ENCODE results near the gene HTR3C. TPM values are rescaled to one million over a fixed set of nuclear protein-coding genes. Genes with fewer than 3 reads are reported as not detected.

The HTR3C gene
- total RNA-seq, 1 donor from 2014 or later = not detected

DNA sequence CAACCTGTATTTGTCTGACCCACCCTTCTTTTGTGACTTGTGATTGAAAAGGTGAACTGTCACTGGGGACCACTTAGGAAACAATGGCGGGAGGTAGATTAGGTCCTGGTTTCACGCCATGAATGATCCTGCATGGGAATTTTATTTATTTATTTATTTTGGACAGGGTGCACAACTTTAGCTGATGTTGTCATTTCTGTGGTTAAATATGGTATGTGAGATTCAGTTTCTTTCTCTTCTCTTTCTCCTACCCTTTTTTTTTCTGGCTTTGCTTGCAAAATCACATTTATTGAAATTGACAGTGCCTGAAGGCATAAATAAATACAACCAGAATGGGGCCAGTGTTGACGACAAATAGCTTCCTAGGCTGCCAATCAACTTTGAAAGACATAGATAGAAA lies 26.0 kb downstream of the HTR3C start:
- no peak overlapping the region for H3K27ac Mint-ChIP-seq
- no peaks in the 10 kb centered on the region for H3K9me3 Mint-ChIP-seq
- no peaks in the 10 kb centered on the region for H3K4me1 Mint-ChIP-seq (ENCODE audit: low read depth)
- H3K36me3 Mint-ChIP-seq (ENCODE audit: low read depth) = no peaks in the 10 kb centered on the region
- H3K4me3 Mint-ChIP-seq = no peak overlapping the region
- intact Hi-C loops (cut with micrococcal nuclease) = no loop called here
- peaks cover 1% of the 10 kb centered on the region for H3K27me3 Mint-ChIP-seq (ENCODE audit: insufficient read depth)
- DNase-seq (ENCODE audit: low spot score) = no peak

DNA sequence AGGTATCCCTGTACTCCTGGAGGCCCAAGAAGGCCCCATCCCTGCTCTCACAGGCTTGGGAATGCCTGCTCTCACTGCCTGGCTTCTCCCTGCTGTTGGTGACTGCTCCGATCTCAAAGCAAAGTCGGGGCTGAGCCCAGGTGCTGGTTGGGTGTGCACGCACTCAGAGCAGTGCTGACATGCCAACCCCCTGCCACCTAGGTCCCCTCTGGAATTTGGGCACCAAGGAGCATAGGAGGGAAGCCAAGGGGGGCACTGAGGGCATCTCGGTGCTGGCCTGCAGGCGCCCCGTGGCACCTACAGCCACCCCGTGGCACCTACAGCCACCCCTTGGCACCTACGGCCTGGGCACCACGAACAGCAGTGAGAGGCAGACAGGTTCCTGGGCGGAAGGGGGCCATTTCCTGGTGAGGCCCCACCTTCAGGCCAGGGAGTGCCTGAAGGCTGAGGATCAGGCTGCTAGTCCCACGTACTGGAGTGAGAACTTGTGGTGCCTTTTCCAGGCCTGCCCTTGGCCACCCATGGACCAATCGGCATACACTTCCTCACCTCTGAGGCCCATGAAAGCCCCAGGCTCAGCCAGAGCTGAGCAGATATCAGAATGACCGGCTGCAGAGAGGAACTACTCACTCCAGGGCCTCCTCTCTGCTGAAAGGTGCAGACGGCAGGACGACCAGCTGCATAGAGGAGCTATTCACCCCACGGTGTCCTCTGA lies 28.4 kb downstream of the HTR3C start:
- peaks cover 3% of the 10 kb centered on the region for H3K36me3 Mint-ChIP-seq (ENCODE audit: low read depth)
- H3K9me3 Mint-ChIP-seq = peaks cover 19% of the 10 kb centered on the region
- no peak overlapping the region for H3K4me3 Mint-ChIP-seq
- H3K27ac Mint-ChIP-seq = no peak overlapping the region
- H3K27me3 Mint-ChIP-seq (ENCODE audit: insufficient read depth) = no peaks in the 10 kb centered on the region
- H3K4me1 Mint-ChIP-seq (ENCODE audit: low read depth) = peaks cover 8% of the 10 kb centered on the region
- no peak for DNase-seq (ENCODE audit: low spot score)
- intact Hi-C loops (cut with micrococcal nuclease) = no loop called here

DNA sequence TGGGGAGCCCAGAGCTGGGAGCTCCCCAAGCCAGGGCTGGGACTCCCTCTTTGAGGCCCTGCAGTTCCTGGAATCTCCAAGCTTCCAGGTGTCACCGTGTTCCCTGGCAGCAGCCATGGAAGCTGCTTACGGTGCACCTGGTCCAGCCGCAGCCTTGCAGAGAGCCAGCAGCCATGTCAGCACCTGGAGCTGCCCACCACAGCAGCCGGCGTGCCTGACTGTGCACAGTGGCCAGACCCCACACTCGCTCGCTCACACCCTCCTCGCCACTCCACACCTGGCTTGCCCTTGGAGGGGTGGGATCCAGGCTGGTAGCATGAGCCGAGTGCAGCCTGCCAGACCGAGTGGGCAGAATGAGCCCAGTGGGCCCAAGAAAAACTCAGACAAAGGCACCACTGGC lies 29.2 kb downstream of the HTR3C start:
- peaks cover 8% of the 10 kb centered on the region for H3K4me1 Mint-ChIP-seq (ENCODE audit: low read depth)
- H3K9me3 Mint-ChIP-seq = peaks cover 19% of the 10 kb centered on the region
- H3K36me3 Mint-ChIP-seq (ENCODE audit: low read depth) = peaks cover 3% of the 10 kb centered on the region
- intact Hi-C loops (cut with micrococcal nuclease) = no loop called here
- H3K27ac Mint-ChIP-seq = no peak overlapping the region
- H3K27me3 Mint-ChIP-seq (ENCODE audit: insufficient read depth) = no peaks in the 10 kb centered on the region
- no peak overlapping the region for H3K4me3 Mint-ChIP-seq
- no peak for DNase-seq (ENCODE audit: low spot score)

DNA sequence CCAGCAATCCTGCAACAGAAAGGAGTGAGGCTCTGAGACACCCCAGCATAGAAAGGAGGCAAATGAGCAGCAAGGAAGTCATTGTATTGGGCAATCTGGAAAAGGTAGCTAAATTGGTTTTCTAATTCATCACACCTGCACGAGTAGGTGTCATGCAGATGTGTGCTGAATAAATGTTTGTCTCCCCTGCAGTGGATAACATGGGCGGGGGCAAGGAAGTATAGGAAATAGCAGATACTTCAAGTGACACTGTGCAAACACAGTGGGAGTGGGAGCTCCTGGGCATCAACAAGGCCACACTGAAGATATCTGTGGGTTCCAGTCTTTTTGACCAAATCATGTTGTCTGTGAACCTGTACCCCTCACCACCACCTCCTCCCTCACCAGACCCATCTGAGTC lies 29.6 kb downstream of the HTR3C start:
- no peak overlapping the region for H3K27ac Mint-ChIP-seq
- H3K4me3 Mint-ChIP-seq = no peak overlapping the region
- H3K4me1 Mint-ChIP-seq (ENCODE audit: low read depth) = peaks cover 8% of the 10 kb centered on the region
- no peaks in the 10 kb centered on the region for H3K27me3 Mint-ChIP-seq (ENCODE audit: insufficient read depth)
- DNase-seq (ENCODE audit: low spot score) = no peak
- H3K36me3 Mint-ChIP-seq (ENCODE audit: low read depth) = peaks cover 3% of the 10 kb centered on the region
- intact Hi-C loops (cut with micrococcal nuclease) = no loop called here
- H3K9me3 Mint-ChIP-seq = peaks cover 19% of the 10 kb centered on the region

DNA sequence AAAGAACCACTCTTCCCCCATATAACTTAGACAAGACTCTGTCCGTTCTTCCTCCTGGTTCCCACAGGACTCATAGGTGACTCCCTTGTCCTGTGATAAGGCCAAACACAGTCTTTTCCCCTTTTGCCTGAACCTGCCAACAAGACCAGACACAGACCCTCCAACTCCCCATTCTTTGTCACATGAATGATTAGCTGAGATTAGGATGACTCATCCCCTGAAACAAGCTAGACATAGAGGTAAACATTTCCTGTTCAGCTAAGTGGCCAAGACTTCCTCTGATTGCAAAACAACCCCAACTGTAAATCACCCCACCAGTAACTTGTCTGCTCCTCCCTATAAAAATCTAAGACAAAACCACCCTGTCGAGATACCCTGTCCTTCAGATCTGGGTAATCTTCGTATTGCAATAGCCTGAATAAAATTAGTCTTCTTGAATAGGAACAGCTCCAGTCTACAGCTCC lies 32.6 kb downstream of the HTR3C start:
- H3K27ac Mint-ChIP-seq = no peak overlapping the region
- H3K27me3 Mint-ChIP-seq (ENCODE audit: insufficient read depth) = no peaks in the 10 kb centered on the region
- intact Hi-C loops (cut with micrococcal nuclease) = no loop called here
- H3K4me3 Mint-ChIP-seq = no peak overlapping the region
- H3K36me3 Mint-ChIP-seq (ENCODE audit: low read depth) = peaks cover 3% of the 10 kb centered on the region
- H3K4me1 Mint-ChIP-seq (ENCODE audit: low read depth) = peaks cover 8% of the 10 kb centered on the region
- DNase-seq (ENCODE audit: low spot score) = no peak
- H3K9me3 Mint-ChIP-seq = peaks cover 19% of the 10 kb centered on the region

DNA sequence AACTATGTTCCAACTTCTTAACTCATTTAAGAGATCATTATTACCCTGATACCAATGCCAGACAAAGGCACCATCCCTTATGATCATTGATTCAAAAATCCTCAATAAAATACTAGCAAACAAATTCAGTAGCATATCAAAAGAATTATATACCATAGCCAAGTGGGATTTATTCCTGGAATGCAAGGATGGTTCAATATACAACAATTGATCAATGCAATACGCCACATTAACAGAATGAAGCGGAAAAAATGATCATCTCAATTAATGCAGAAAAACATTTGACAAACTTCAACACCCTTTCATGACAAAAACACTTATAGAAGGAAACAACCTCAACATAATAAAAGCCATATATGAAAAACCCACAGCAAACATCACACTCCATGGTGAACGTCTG lies 39.4 kb downstream of the HTR3C start:
- Mint-ChIP-seq H3K36me3 (ENCODE audit: low read depth) (no peaks in the 10 kb centered on the region), H3K4me3 (no peak overlapping the region), H3K9me3 (peaks cover 18% of the 10 kb centered on the region), H3K27me3 (ENCODE audit: insufficient read depth) (peaks cover 9% of the 10 kb centered on the region), H3K4me1 (ENCODE audit: low read depth) (no peaks in the 10 kb centered on the region), H3K27ac (no peak overlapping the region)
- intact Hi-C loops (cut with micrococcal nuclease) = no loop called here
- DNase-seq (ENCODE audit: low spot score) = no peak

DNA sequence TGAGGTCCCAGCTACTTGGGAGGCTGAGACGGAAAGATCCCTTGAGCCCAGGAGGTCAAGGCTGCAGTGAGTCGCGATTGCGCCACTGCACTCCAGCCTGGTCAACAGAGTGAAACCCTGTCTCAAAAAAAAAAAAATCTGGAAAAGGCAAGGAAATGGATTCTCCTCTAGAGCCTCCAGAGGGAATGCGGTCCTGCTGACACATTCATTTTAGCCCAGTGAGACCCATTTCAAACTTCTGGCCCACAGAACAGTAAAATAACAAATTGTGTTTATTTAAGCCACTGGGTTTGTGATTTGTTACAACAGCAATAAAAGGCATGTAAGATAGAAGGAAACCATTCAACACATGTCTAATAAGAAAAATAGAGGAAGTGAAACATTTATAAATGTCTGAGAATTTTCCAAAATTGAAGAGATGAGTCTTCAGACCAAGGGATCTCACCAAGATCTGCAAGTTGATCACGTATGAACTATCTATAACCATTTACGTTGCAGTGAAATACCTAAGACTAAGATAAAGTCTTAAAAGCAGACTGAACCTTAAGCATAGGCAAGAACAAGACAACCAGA lies 44.0 kb downstream of the HTR3C start, which contains the start of gene HTR3E:
Gene HTR3E (plus strand): TSS at position 254 of the 573 bp plus-strand sequence. CDS start 466 bp downstream, outside the sequence.
- no peak within 1 kb of the TSS for H3K4me3 Mint-ChIP-seq
- peaks cover 9% of the 10 kb centered on the region for H3K27me3 Mint-ChIP-seq (ENCODE audit: insufficient read depth)
- no peaks in the 10 kb centered on the region for H3K36me3 Mint-ChIP-seq (ENCODE audit: low read depth)
- intact Hi-C loops (cut with micrococcal nuclease) = no loop called here
- DNase-seq (ENCODE audit: low spot score) = no peak
- peaks cover 10% of the 10 kb centered on the region for H3K9me3 Mint-ChIP-seq
- no peak within 1 kb of the TSS for H3K27ac Mint-ChIP-seq
- no peaks in the 10 kb centered on the region for H3K4me1 Mint-ChIP-seq (ENCODE audit: low read depth)

DNA sequence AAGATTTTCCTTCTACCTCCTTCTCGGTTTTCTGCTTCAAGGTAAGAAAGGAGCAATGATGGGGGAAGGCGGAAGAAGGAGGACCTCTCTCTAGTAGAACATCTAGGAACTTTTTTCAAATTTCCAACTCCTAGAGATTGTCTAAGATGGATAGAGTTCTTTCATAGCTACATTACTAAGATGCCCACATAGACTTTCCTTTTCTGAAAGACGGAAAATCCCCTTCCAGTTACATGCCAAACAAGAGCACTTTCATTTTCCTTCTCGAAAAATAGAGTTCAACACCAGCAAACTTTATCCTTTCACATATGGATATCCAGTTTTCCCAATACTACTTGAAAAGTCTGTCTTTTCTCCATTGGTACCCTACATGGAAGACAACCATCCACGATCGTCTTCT lies 44.7 kb downstream of the HTR3C start:
- H3K36me3 Mint-ChIP-seq (ENCODE audit: low read depth) = no peaks in the 10 kb centered on the region
- H3K4me1 Mint-ChIP-seq (ENCODE audit: low read depth) = no peaks in the 10 kb centered on the region
- H3K27me3 Mint-ChIP-seq (ENCODE audit: insufficient read depth) = peaks cover 9% of the 10 kb centered on the region
- no peak overlapping the region for H3K4me3 Mint-ChIP-seq
- DNase-seq (ENCODE audit: low spot score) = no peak
- intact Hi-C loops (cut with micrococcal nuclease) = no loop called here
- no peak overlapping the region for H3K27ac Mint-ChIP-seq
- peaks cover 4% of the 10 kb centered on the region for H3K9me3 Mint-ChIP-seq

DNA sequence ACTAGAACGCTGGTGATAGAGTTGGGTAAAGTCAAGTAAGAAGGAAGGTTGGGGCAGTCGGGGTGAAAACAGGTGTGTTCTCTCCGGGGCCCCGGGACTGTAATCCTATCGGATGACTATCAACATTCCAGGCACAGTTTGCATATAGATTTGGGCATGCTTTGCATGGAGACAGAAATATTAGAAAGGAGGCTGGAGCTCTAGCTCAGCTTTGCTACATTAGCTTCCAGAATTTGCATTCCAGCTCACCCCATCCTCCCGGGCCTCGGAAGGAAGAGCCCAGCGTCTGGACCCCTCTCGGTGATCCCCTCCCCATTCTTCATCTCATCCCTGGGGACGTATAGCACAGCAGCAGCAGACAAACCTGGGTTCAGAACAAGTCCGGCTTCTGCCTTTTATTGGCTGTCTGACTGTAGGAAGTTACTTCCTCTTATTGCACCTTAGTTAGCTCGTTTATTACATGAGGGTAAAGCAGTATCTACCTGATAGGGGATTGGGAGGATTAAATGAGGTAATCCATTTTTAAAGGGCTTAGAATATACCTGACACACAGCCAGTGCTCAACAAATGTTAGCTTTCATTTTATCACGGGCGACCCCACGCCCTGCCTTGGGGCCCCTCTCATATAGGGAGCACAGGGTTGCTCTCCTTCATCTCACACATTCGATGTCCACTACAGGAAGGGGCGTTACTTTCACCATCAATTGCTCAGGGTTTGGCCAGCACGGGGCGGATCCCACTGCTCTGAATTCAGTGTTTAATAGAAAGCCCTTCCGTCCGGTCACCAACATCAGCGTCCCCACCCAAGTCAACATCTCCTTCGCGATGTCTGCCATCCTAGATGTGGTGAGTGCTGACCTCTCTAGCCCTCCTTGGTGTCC lies 47.2 kb downstream of the HTR3C start:
- Mint-ChIP-seq H3K36me3 (ENCODE audit: low read depth) (no peaks in the 10 kb centered on the region), H3K4me1 (ENCODE audit: low read depth) (no peaks in the 10 kb centered on the region), H3K4me3 (no peak overlapping the region), H3K27me3 (ENCODE audit: insufficient read depth) (peaks cover 4% of the 10 kb centered on the region), H3K27ac (no peak overlapping the region), H3K9me3 (no peaks in the 10 kb centered on the region)
- intact Hi-C loops (cut with micrococcal nuclease) = no loop called here
- DNase-seq (ENCODE audit: low spot score) = no peak

Other genes with a start within 250 kb of the HTR3C start
- gene MAP6D1, start 227.5 kb upstream of the HTR3C start, total RNA-seq = 2.1 and 2.2 TPM in 2 replicates
- gene PARL, start 168.2 kb upstream of the HTR3C start, total RNA-seq = 93.7 and 98.2 TPM in 2 replicates
- gene ABCC5, start 35.2 kb upstream of the HTR3C start, total RNA-seq = 18.0 and 18.7 TPM in 2 replicates
- gene HTR3D, start 21.3 kb upstream of the HTR3C start, total RNA-seq = not detected in 2 replicates
- not detected in 2 replicates for gene HTR3E, start 44.0 kb downstream of the HTR3C start, total RNA-seq
- gene EIF2B5, start 82.3 kb downstream of the HTR3C start, total RNA-seq = 75.6 and 75.9 TPM in 2 replicates
- 59.4 and 61.5 TPM in 2 replicates for gene DVL3, start 102.3 kb downstream of the HTR3C start, total RNA-seq
- 235 and 238 TPM in 2 replicates for gene AP2M1, start 121.8 kb downstream of the HTR3C start, total RNA-seq
- 75.2 and 76.4 TPM in 2 replicates for gene ABCF3, start 133.2 kb downstream of the HTR3C start, total RNA-seq
- gene VWA5B2, start 176.5 kb downstream of the HTR3C start, total RNA-seq = not detected in 2 replicates
- gene ALG3, start 195.9 kb downstream of the HTR3C start, total RNA-seq = 86.7 and 89.3 TPM in 2 replicates
- gene EEF1AKMT4, start 196.6 kb downstream of the HTR3C start, total RNA-seq = 13.5 and 15.2 TPM in 2 replicates
- 0.15 and 0.52 TPM in 2 replicates for gene CAMK2N2, start 208.5 kb downstream of the HTR3C start, total RNA-seq
- gene ECE2, start 223.0 kb downstream of the HTR3C start, total RNA-seq = not detected in 2 replicates
- gene PSMD2, start 246.2 kb downstream of the HTR3C start, total RNA-seq = 251 and 255 TPM in 2 replicates